ENCODE results near the gene GRB2.
A peak's percentile ranks its signal among the peaks of the same experiment; 100 is the strongest.
"Not testable (repeated sequence)": the region's sequence is repeated elsewhere in the genome, so short reads cannot be mapped to it uniquely, and the experiment has no call there.

Gene GRB2

GRCh38 chr17:75393523-75394331 lies 11.8 kb downstream of the GRB2 start:
- Histone ChIP-seq H3K27ac (peak overlapping the region; percentile 53 to 91 (median 82)), H3K4me3 (peak overlapping the region; percentile 42 to 60 (median 51))

- Histone ChIP-seq H3K27ac (peak overlapping the region in 4 of 21 experiments; percentile 72 to 90 (median 80)), H3K4me3 (peak overlapping the region in 1 of 7 experiments; percentile 60)
Measured at GRCh38 chr17:75392559-75392958, 12.9 kb downstream of the GRB2 start.

- H3K4me3 ChIP-seq, result no peak overlapping the region
Measured at GRCh38 chr17:75390982-75391381, 14.5 kb downstream of the GRB2 start.

GRCh38 chr17:75388476-75389030 lies 16.9 kb downstream of the GRB2 start:
- Histone ChIP-seq H3K27ac (no peak overlapping the region), H3K4me3 (no peak overlapping the region)

More at GRCh38 chr17:75390982-75391381, 14.5 kb downstream of the GRB2 start:
- H3K27ac ChIP-seq, result no peak overlapping the region

GRCh38 chr17:75387771-75388170 lies 17.7 kb downstream of the GRB2 start:
- Histone ChIP-seq H3K27ac (no peak overlapping the region), H3K4me3 (no peak overlapping the region)

DNA sequence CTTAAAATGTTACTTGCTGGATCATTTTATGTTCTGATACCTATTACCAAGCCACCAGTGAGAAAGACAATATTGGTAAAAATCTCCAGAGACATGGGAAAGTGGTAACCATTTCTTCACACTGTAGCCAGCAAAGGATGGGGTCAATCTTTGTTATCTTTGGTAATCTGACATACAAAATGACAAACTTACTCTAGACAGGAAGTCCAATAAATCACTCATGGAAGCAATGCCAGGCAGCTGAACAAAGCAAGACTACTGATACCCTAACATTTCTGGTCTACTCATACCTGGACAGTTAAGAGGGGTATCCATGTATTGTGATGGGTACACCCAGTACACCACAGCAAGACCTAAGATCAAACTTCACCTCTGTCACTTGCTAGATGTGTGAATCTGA lies 19.0 kb downstream of the GRB2 start:
- Histone ChIP-seq H3K4me3 (no peak overlapping the region), H3K27ac (no peak overlapping the region)

DNA sequence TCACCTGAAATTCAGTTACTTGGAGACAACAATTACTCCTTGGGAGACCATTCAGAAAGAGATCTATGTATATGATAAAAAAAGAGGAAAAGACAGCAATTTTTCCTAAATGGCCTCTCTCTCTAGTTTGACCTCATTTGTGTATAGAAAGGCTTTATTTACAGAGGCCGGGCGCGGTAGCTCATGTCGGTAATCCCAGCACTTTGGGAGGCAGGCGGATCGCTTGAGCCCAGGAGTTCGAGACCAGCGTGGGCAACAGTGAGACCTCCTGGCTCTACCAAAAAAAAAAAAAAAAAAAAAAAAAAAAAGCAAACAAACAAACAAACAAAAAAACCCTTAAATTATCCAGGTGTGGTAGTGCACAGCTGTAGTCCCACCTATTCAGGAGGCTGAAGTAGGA lies 20.7 kb downstream of the GRB2 start:
- Histone ChIP-seq H3K27ac (no peak overlapping the region), H3K4me3 (no peak overlapping the region)

- no peak overlapping the region for H3K4me3 ChIP-seq
- H3K27ac ChIP-seq, result no peak overlapping the region
Measured at GRCh38 chr17:75383842-75384195, 21.7 kb downstream of the GRB2 start.

GRCh38 chr17:75380750-75381149 lies 24.7 kb downstream of the GRB2 start:
- no peak overlapping the region for H3K4me3 ChIP-seq
- H3K27ac ChIP-seq, result no peak overlapping the region

- H3K27ac ChIP-seq, result no peak overlapping the region
Measured at GRCh38 chr17:75380315-75380714, 25.2 kb downstream of the GRB2 start.

DNA sequence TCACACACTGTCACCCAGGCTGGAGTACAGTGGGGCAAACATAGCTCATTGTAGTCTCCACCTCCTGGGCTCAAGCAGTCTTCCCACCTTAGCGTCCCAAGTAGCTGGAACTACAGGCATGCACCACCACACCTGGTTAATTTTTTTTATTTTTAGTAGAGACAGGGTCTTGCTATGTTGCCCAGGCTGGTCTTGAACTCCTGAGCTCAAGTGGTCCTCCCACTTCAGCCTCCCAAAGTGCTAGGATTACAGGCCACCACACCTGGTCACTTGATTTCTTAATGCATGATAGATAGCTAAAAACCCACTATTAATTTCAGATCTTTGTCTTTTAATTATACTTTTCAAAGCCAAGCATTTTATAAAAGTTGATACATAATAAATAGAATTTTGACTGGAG lies 26.1 kb downstream of the GRB2 start:
- H3K27ac ChIP-seq, H3K4me3 ChIP-seq: not testable (repeated sequence)

More at GRCh38 chr17:75380315-75380714, 25.2 kb downstream of the GRB2 start:
- no peak overlapping the region for H3K4me3 ChIP-seq

DNA sequence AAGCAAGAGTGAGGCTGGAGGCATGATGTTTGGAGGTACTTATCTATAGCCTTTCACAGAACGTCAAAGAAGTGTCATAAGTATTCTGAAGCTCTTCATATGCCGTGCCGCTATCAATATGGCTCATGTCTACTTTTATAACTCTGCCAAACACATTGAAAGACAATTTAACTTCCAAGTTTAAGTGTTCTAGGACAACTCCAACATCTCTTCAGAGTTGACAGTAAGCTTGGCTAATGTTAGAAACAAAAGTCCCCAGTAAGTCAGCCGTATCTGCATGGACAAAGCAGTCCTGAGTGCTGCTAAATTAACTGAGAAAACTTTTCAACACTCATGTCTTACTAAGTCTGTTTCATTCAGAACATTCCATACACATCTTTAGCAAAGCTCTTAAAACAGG lies 32.2 kb downstream of the GRB2 start:
- no peak overlapping the region for H3K27ac ChIP-seq

GRCh38 chr17:75371981-75372380 lies 33.5 kb downstream of the GRB2 start:
- Histone ChIP-seq H3K27ac (peak overlapping the region in 1 of 21 experiments; percentile 3), H3K4me3 (no peak overlapping the region)

More for the DNA sequence above, 32.2 kb downstream of the GRB2 start:
- no peak overlapping the region for H3K4me3 ChIP-seq

GRCh38 chr17:75371339-75371738 lies 34.1 kb downstream of the GRB2 start:
- Histone ChIP-seq H3K27ac (no peak overlapping the region), H3K4me3 (no peak overlapping the region)

DNA sequence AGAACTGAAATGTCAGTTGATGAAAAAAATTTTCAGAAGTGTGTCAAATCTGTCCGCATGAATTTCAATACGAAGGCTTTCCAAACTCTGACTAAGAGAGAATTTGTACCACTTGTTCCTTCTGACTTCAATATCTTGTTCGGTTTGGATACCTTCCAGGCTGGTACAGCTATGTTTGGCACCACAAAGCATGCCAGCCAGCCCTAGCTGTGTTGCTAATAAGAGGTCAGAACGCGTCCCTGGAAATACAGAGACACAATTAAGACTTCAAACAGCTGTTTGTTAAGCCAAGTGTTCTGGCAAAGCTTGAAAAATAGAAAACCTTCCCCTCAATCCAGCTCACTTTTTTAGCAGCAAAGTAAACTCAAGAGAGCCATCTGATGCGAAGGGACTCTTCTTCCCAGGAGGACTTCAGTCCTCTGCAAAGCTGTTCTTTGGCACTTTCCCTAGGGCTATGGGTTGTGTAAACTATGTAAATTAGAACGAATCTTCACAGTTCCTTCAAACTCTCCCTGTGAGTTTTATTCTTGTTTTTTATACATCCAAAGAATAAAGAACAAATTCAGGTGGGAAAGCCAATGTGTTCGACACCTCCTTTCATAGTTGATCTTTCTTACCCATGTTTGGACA lies 35.1 kb downstream of the GRB2 start:
- no peak overlapping the region for H3K4me3 ChIP-seq

DNA sequence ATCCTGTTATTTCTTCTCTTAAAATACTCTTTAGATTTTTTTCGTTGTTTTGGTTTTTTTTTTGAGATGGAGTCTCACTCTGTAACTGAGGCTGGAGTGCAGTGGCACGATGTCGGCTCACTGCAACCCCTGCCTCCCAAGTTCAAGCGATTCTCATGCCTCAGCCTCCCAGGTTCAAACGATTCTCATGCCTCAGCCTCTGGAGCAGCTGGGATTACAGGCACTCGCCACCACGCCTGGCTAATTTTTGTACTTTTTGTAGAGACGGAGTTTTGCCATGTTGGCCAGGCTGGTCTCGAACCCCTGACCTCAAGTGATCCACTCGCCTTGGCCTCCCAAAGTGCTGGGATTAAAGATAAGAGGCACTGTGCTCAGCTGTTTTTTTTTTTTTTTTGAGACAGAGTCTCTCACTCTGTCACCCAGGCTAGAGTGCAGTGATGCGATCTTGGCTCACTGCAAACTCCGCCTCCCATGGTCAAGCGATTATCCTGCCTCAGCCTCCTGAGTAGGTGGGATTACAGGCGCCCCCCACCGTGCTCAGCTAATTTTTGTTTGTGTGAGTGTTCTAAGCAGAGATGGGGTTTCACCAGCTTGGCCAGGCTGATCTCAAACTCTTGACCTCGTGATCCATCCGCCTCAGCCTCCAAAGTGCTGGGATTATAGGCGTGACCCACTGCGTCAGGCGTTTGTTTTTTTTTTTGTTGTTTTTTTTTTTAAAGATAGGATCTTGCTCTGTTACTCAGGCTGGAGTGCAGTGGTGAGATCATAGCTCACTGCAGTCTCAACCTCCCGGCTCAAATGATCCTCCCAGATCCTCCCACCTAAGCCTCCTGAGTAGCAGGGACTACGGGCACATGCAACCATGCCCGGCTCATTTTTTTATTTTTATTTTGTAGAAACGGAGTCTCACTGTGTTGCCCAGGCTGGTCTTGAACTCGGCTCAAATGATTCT lies 37.4 kb downstream of the GRB2 start:
- H3K4me3 ChIP-seq, H3K27ac ChIP-seq: not testable (repeated sequence)

More for the DNA sequence above, 35.1 kb downstream of the GRB2 start:
- H3K27ac ChIP-seq, result no peak overlapping the region

DNA sequence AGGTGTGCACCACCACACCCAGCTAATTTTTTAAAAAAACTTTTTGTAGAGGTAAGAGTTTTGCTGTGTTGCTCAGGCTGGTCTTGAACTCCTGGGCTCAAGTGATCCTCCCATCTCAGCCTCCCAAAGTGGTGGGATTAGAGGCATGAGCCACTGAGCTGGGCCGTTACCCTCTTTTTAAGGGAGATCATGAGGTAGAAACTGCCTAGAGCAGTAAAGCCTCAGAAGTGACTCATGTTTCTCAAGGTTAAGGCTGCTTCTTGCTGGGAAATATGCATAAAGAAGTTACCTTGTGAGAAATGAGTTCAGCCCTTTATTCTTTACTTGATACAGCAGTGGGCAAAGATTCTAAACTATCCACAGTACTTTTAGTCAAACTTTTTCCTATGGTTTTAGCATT lies 38.2 kb downstream of the GRB2 start:
- Histone ChIP-seq H3K4me3 (no peak overlapping the region), H3K27ac (no peak overlapping the region)

- H3K4me3 ChIP-seq, result no peak overlapping the region
Measured at GRCh38 chr17:75366432-75366831, 39.0 kb downstream of the GRB2 start.

GRCh38 chr17:75365931-75366275 lies 39.6 kb downstream of the GRB2 start:
- Histone ChIP-seq H3K4me3 (no peak overlapping the region), H3K27ac (no peak overlapping the region)

More at GRCh38 chr17:75366432-75366831, 39.0 kb downstream of the GRB2 start:
- H3K27ac ChIP-seq, result no peak overlapping the region

All from skin epidermis (tissue), 12 donors.